Astrocyte (in vitro differentiated cells and primary cell): Measurements from ENCODE around the gene WDR54.

Experiments used
- EZH2 ChIP-seq: IDR thresholded peaks from 2 replicates; pipeline ENCODE4 v1.6.1; 2012; ENCODE audit warnings: mild to moderate bottlenecking, low read length, inconsistent platforms; ENCODE audit not compliant: insufficient read depth
- TF ChIP-seq, protein P1 (sequence below): IDR thresholded peaks from 2 replicates; pipeline ENCODE4 v1.5.1; 2011; ENCODE audit warnings: low read depth, mild to moderate bottlenecking, inconsistent platforms, low read length, moderate library complexity; ENCODE audit not compliant: insufficient read depth

DNA sequence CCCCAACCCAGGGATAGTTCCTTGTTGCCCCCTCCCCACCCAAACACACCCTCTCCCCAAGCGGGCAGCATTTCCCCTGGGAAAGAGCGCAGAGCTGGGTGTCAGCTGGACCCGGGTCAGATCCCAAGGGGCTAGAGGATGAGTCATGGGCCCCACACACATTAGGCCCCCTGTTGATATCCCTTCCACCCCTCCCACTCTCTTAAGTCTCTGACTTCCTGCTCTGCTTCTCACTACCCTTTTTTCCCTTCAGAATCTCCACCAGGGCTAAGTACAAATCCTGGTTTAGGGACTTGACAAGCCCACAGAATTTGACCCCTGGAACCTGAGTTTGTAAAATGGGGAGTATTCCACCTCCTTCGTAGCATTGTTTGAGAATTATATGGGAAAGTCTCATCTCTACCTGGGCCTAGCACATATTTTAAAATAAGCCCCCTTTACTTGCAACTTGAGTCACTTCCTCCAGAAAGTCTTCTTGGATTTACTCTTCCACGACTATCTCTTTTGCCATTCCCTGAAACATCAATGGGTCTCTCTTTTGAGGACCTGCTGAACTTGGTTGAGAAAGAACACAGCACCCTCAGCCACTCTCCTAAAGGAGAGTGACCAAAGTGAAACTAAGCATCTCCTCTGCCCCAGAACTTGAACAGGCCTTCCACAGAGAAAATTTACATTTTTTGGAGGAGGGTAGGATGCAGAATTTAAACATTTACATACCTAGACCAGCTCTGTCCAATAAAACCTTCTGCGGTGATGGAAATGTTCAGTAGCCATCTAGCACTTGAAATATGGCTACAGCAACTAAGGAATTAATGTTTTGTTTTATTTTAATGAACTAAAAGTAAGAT, 15.5 kb downstream of the WDR54 start:
- TF ChIP-seq, protein P1, sequence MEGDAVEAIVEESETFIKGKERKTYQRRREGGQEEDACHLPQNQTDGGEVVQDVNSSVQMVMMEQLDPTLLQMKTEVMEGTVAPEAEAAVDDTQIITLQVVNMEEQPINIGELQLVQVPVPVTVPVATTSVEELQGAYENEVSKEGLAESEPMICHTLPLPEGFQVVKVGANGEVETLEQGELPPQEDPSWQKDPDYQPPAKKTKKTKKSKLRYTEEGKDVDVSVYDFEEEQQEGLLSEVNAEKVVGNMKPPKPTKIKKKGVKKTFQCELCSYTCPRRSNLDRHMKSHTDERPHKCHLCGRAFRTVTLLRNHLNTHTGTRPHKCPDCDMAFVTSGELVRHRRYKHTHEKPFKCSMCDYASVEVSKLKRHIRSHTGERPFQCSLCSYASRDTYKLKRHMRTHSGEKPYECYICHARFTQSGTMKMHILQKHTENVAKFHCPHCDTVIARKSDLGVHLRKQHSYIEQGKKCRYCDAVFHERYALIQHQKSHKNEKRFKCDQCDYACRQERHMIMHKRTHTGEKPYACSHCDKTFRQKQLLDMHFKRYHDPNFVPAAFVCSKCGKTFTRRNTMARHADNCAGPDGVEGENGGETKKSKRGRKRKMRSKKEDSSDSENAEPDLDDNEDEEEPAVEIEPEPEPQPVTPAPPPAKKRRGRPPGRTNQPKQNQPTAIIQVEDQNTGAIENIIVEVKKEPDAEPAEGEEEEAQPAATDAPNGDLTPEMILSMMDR = no peak
- no peak for TF ChIP-seq EZH2
